Liver (tissue), 9 donors: ENCODE results near the gene TMPRSS11A. TPM values are rescaled to one million over a fixed set of nuclear protein-coding genes. Genes with fewer than 3 reads are reported as not detected.

Experiments used
- DNase-seq: peaks from one replicate; pipeline ENCODE4 v3.0.0-alpha.2; 2017; ENCODE audit warnings: low spot score
- H3K27ac ChIP-seq, 2 donors: one replicate each; pipeline ENCODE4 v1.7.0; 2013; ENCODE audit warnings: inconsistent platforms in 2 of 2, low read length in 2 of 2, control low read depth in 1 of 2, low read depth in 1 of 2, mild to moderate bottlenecking in 1 of 2
- H3K27me3 ChIP-seq, 4 donors: one replicate each; pipeline versions ENCODE4 v1.6.1 to v1.7.0; 2013; ENCODE audit warnings: low read length in 3 of 4, inconsistent platforms in 1 of 4, mild to moderate bottlenecking in 1 of 4, moderate library complexity in 1 of 4; ENCODE audit not compliant: control insufficient read depth in 4 of 4, insufficient read depth in 4 of 4
- H3K36me3 ChIP-seq, 4 donors: one replicate each; pipeline versions ENCODE4 v1.6.1 to v1.7.0; 2013; ENCODE audit warnings: low read length in 3 of 4, mild to moderate bottlenecking in 3 of 4, low read depth in 1 of 4, moderate library complexity in 1 of 4; ENCODE audit not compliant: control insufficient read depth in 4 of 4, insufficient read depth in 3 of 4
- H3K4me1 ChIP-seq, 4 donors: one replicate each; pipeline versions ENCODE4 v1.6.1 to v1.7.0; 2013; ENCODE audit warnings: low read length in 3 of 4, mild to moderate bottlenecking in 3 of 4, moderate library complexity in 1 of 4; ENCODE audit not compliant: control insufficient read depth in 4 of 4, insufficient read depth in 4 of 4
- H3K4me3 ChIP-seq, 3 donors: one replicate each; pipeline versions ENCODE4 v1.6.1 to v1.7.0; 2013; ENCODE audit warnings: low read length in 3 of 3, control low read depth in 1 of 3, low read depth in 1 of 3, mild to moderate bottlenecking in 1 of 3
- H3K9ac ChIP-seq, 2 donors: one replicate each; pipeline ENCODE4 v1.7.0; 2013; ENCODE audit warnings: low read length in 2 of 2, mild to moderate bottlenecking in 2 of 2, moderate library complexity in 2 of 2, control low read depth in 1 of 2, low read depth in 1 of 2
- H3K9me3 ChIP-seq, 4 donors: one replicate each; pipeline versions ENCODE4 v1.6.1 to v1.7.0; 2013; ENCODE audit warnings: low read length in 3 of 4; ENCODE audit not compliant: control insufficient read depth in 4 of 4
- ATF3 ChIP-seq: IDR thresholded peaks from 2 replicates; pipeline ENCODE4 v1.6.1; 2016; ENCODE audit warnings: antibody characterized with exemption
- CTCF ChIP-seq: fragments of 150-350 bp; IDR thresholded peaks from 2 replicates; pipeline ENCODE4 v1.5.1; 2017; ENCODE audit warnings: improper control_type of control experiment, low read depth, low read length; ENCODE audit not compliant: missing input control
- EGR1 ChIP-seq, 2 donors: IDR thresholded peaks; 2 replicates each; pipeline ENCODE4 v1.6.1; 2016 to 2018; ENCODE audit warnings: antibody characterized with exemption in 2 of 2, low read depth in 2 of 2
- FOXA1 ChIP-seq: IDR thresholded peaks from 2 replicates; pipeline ENCODE4 v1.6.1; 2016; ENCODE audit warnings: antibody characterized with exemption
- FOXA2 ChIP-seq: IDR thresholded peaks from 2 replicates; pipeline ENCODE4 v1.6.1; 2016; ENCODE audit warnings: antibody characterized with exemption
- HNF4A ChIP-seq, 2 donors: conservative IDR thresholded peaks; 2 replicates each; pipeline ENCODE4 v1.6.1; 2016; ENCODE audit warnings: antibody characterized with exemption in 2 of 2, mild to moderate bottlenecking in 2 of 2
- JUND ChIP-seq, 2 donors: IDR thresholded peaks; 2 replicates each; pipeline ENCODE4 v1.6.1; 2016; ENCODE audit warnings: antibody characterized with exemption in 2 of 2
- MAX ChIP-seq: IDR thresholded peaks from 2 replicates; pipeline ENCODE4 v1.6.1; 2016; ENCODE audit warnings: antibody characterized with exemption
- RAD21 ChIP-seq, 2 donors: IDR thresholded peaks; 2 replicates each; pipeline ENCODE4 v1.6.1; 2016; ENCODE audit warnings: antibody characterized with exemption in 2 of 2, mild to moderate bottlenecking in 2 of 2
- REST ChIP-seq: IDR thresholded peaks from 2 replicates; pipeline ENCODE4 v1.6.1; 2016; ENCODE audit warnings: antibody characterized with exemption, mild to moderate bottlenecking
- RXRA ChIP-seq, 2 donors: IDR thresholded peaks; 2 replicates each; pipeline ENCODE4 v1.6.1; 2017 to 2018; ENCODE audit warnings: antibody characterized with exemption in 2 of 2, mild to moderate bottlenecking in 1 of 2
- SP1 ChIP-seq: IDR thresholded peaks from 2 replicates; pipeline ENCODE4 v1.6.1; 2018; ENCODE audit warnings: antibody characterized with exemption, mild to moderate bottlenecking
- YY1 ChIP-seq: IDR thresholded peaks from 2 replicates; pipeline ENCODE4 v1.6.1; 2016; ENCODE audit warnings: antibody characterized with exemption, mild to moderate bottlenecking
- ZBTB33 ChIP-seq: IDR thresholded peaks from 2 replicates; pipeline ENCODE4 v1.6.1; 2016; ENCODE audit warnings: antibody characterized with exemption
- WGBS: extraction: QIAGEN DNeasy Blood & Tissue Kit; methylation state at CpG from one replicate; pipeline ENCODE4 v1.1.7; 2013; 5-methylcytosine and 5-hydroxymethylcytosine counted together
- polyA plus RNA-seq, 2 donors: library from polyadenylated mRNA; stranded (reverse) in 1 of 2; unstranded in 1 of 2; fragments of 200-250 nt in 1 of 2; fragments of >200 nt in 1 of 2; fragmentation: Nextera tagmentation in 1 of 2; extraction: Ambion mirVana in 1 of 2; gene quantifications; one replicate each; pipeline versions ENCODE4 v1.2.1 to v1.2.3, GENCODE V29; 2013 to 2015
- total RNA-seq, 2 donors: library from RNA; depleted of rRNA; stranded (reverse); fragments of >200 nt; gene quantifications; one replicate each; pipeline ENCODE4 v1.2.3, GENCODE V29; 2014
- donor health status: healthy.
- donor health status: healthy.
- donor health status: healthy.
- donor health status: healthy.
- donor health status: healthy.

The TMPRSS11A gene
- total and polyA plus RNA-seq, 4 donors = 0.01 TPM; not detected in 3

GRCh38 chr4:67909905-67910584 lies 53.2 kb downstream of the TMPRSS11A start (continued):
- no peak for TF ChIP-seq ZBTB33
- TF ChIP-seq HNF4A (conservative IDR thresholded peaks at IDR 0.05) = no peak

- H3K9me3 ChIP-seq = no peaks in the 10 kb centered on the region
- no peak for DNase-seq
- no peaks in the 10 kb centered on the region for H3K36me3 ChIP-seq
- TF ChIP-seq SP1 (no peak), FOXA1 (no peak), YY1 (no peak), FOXA2 (no peak), ZBTB33 (no peak), MAX (no peak), JUND (IDR thresholded peaks at IDR 0.05) (no peak), REST (no peak), RXRA (IDR thresholded peaks at IDR 0.05) (no peak), CTCF (no peak), EGR1 (IDR thresholded peaks at IDR 0.05; ENCODE audit: low read depth in 2 of 2) (no peak), ATF3 (no peak), RAD21 (IDR thresholded peaks at IDR 0.05) (no peak), HNF4A (conservative IDR thresholded peaks at IDR 0.05) (no peak)
- H3K4me1 ChIP-seq = no peaks in the 10 kb centered on the region
- no peak overlapping the region for H3K4me3 ChIP-seq
- no peak overlapping the region for H3K27ac ChIP-seq
- H3K9ac ChIP-seq = no peak overlapping the region
- no peaks in the 10 kb centered on the region for H3K27me3 ChIP-seq
- 91% methylated on average over 4 of the region's 4 CpGs for WGBS
Measured at GRCh38 chr4:67907650-67908049, 55.6 kb downstream of the TMPRSS11A start.
